ENCODE results near the gene TOMM5.
A peak's percentile ranks its signal among the peaks of the same experiment; 100 is the strongest.

TOMM5 gene

GRCh38 chr9:37611014-37611413 is 18.6 kb upstream of the TOMM5 start:
- no peak overlapping the region for H3K27ac ChIP-seq
- no peak for TF ChIP-seq CTCF (conservative IDR thresholded peaks at IDR 0.05)

GRCh38 chr9:37609735-37610397 is 17.5 kb upstream of the TOMM5 start:
- no peak overlapping the region for H3K27ac ChIP-seq
- TF ChIP-seq CTCF (conservative IDR thresholded peaks at IDR 0.05): no peak

- no peak for TF ChIP-seq CTCF (conservative IDR thresholded peaks at IDR 0.05)
- no peak overlapping the region for H3K27ac ChIP-seq
These were observed 15.9 kb upstream of the TOMM5 start for GRCh38 chr9:37608250-37608649.

GRCh38 chr9:37604296-37604695 is 11.9 kb upstream of the TOMM5 start:
- peak overlapping the region; percentile 87 for H3K27ac ChIP-seq

GRCh38 chr9:37602817-37603216 is 10.4 kb upstream of the TOMM5 start:
- peak overlapping the region; percentile 87 for H3K27ac ChIP-seq
- no peak for TF ChIP-seq CTCF (conservative IDR thresholded peaks at IDR 0.05)

More at GRCh38 chr9:37604296-37604695, 11.9 kb upstream of the TOMM5 start:
- TF ChIP-seq CTCF (conservative IDR thresholded peaks at IDR 0.05): no peak

- peak overlapping the region; percentile 87 for H3K27ac ChIP-seq
These were observed 9.7 kb upstream of the TOMM5 start for GRCh38 chr9:37602061-37602460.

- no peak overlapping the region for H3K27ac ChIP-seq
- no peak for TF ChIP-seq CTCF (conservative IDR thresholded peaks at IDR 0.05)
These were observed 4.1 kb upstream of the TOMM5 start for GRCh38 chr9:37596504-37596903.

GRCh38 chr9:37593883-37594448 is 1.6 kb upstream of the TOMM5 start:
- H3K27ac ChIP-seq: peak overlapping the region; percentile 56; the same call in 1 of the 2 replicates
- TF ChIP-seq CTCF (conservative IDR thresholded peaks at IDR 0.05): no peak

Data from VCaP (cell line).